Measurements from ENCODE around the gene KATNAL1. TPM values are rescaled to one million over a fixed set of nuclear protein-coding genes. Genes with fewer than 3 reads are reported as not detected.

KATNAL1 gene
- total and polyA plus RNA-seq, 2 of the 4 experiments (the other 2 are of a cell fraction) = 6.9 to 16.8 TPM

- Histone ChIP-seq H4K20me1 (ENCODE audit: insufficient read depth, low read length) (no peaks in the 10 kb centered on the region), H2AFZ (replicated peaks; ENCODE audit: low read length, poor library complexity) (no peak overlapping the region), H3K9me1 (ENCODE audit: insufficient read depth, low read length) (peaks cover 4% of the 10 kb centered on the region; the same call in 1 of the 2 replicates), H3K27ac (ENCODE audit: insufficient read depth, low read length) (no peak overlapping the region), H3K4ac (ENCODE audit: low read depth, low read length) (no peak overlapping the region), H2BK20ac (ENCODE audit: low read depth, low read length) (no peak overlapping the region), H2AK5ac (ENCODE audit: low read depth, low read length) (no peak overlapping the region), H3K56ac (ENCODE audit: extremely low read depth, insufficient read depth, low read length) (no peak overlapping the region), H2BK5ac (ENCODE audit: low read depth, low read length, poor library complexity, severe bottlenecking) (no peak overlapping the region), H2AK9ac (replicated peaks; ENCODE audit: low read depth, low read length, poor library complexity) (no peak overlapping the region), H3K4me3 (ENCODE audit: insufficient read depth, low read depth, low read length) (no peak overlapping the region), H3K36me3 (ENCODE audit: control insufficient read depth, insufficient read depth, low read length) (no peaks in the 10 kb centered on the region), H3K4me1 (ENCODE audit: control insufficient read depth, insufficient read depth, low read length) (peaks cover 4% of the 10 kb centered on the region), H4K5ac (ENCODE audit: low read depth, low read length) (no peak overlapping the region), H3K4me2 (ENCODE audit: low read depth, low read length) (no peak overlapping the region), H4K91ac (ENCODE audit: insufficient read depth, low read depth, low read length) (no peak overlapping the region), H3K79me1 (ENCODE audit: low read depth in 1 of 2, low read length in 2 of 2) (peaks cover 8 to 12% of the 10 kb centered on the region in 2 experiments), H3K9ac (ENCODE audit: low read depth, low read length) (no peak overlapping the region), H3K14ac (replicated peaks; ENCODE audit: low read depth, low read length) (no peak overlapping the region), H4K8ac (ENCODE audit: low read depth in 2 of 2, low read length in 2 of 2) (no peak overlapping the region), H3K9me3 (ENCODE audit: control insufficient read depth, insufficient read depth, low read length) (no peaks in the 10 kb centered on the region), H3K23ac (ENCODE audit: low read depth, low read length) (no peak overlapping the region), H2BK15ac (ENCODE audit: low read depth, low read length) (no peak overlapping the region), H3K27me3 (ENCODE audit: control insufficient read depth, insufficient read depth, low read length) (no peaks in the 10 kb centered on the region), H3K18ac (ENCODE audit: low read depth, low read length) (no peak overlapping the region), H2BK120ac (ENCODE audit: low read depth, low read length) (no peak overlapping the region)
- in situ Hi-C loops (cut with MboI; ENCODE audit: low sequenced_read_pairs) (no loop called here), dilution Hi-C loops (cut with HindIII; ENCODE audit: low sequenced_read_pairs, unreplicated experiment) (no loop called here), intact Hi-C loops (cut with micrococcal nuclease) (no loop called here)
- ATAC-seq (ENCODE audit: low read depth) (no peak), DNase-seq (no peak)
- BruUV-seq (replicated peaks) = no TSS peak
- no CpG with 5 or more reads among the region's 1 CpG for WGBS, 2 experiments (ENCODE audit: extremely low coverage in 2 of 2, insufficient read length in 1 of 2)
- CTCF ChIA-PET = interaction anchor here (1.1 kb wide), 1 partner anchor 15 kb away, joined by 3 read pairs; no protein-coding TSS in a partner anchor
- no peak for TF ChIP-seq MAZ (IDR thresholded peaks at IDR 0.05; ENCODE audit: borderline replicate concordance, low read depth, low read length)
- TF ChIP-seq FOS (IDR thresholded peaks at IDR 0.05; ENCODE audit: low read depth, low read length) = no peak
- TF ChIP-seq, protein P1, sequence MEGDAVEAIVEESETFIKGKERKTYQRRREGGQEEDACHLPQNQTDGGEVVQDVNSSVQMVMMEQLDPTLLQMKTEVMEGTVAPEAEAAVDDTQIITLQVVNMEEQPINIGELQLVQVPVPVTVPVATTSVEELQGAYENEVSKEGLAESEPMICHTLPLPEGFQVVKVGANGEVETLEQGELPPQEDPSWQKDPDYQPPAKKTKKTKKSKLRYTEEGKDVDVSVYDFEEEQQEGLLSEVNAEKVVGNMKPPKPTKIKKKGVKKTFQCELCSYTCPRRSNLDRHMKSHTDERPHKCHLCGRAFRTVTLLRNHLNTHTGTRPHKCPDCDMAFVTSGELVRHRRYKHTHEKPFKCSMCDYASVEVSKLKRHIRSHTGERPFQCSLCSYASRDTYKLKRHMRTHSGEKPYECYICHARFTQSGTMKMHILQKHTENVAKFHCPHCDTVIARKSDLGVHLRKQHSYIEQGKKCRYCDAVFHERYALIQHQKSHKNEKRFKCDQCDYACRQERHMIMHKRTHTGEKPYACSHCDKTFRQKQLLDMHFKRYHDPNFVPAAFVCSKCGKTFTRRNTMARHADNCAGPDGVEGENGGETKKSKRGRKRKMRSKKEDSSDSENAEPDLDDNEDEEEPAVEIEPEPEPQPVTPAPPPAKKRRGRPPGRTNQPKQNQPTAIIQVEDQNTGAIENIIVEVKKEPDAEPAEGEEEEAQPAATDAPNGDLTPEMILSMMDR (conservative IDR thresholded peaks at IDR 0.05; ENCODE audit: low read depth, low read length) = no peak
- TF ChIP-seq RAD21 (IDR thresholded peaks at IDR 0.05; ENCODE audit: low read length) = no peak
- TF ChIP-seq NFE2L2 (IDR thresholded peaks at IDR 0.05; ENCODE audit: low read depth, low read length) = no peak
- TF ChIP-seq RCOR1 (IDR thresholded peaks at IDR 0.05; ENCODE audit: insufficient replicate concordance, low read length) = no peak
- TF ChIP-seq USF2 (IDR thresholded peaks at IDR 0.05; ENCODE audit: low read depth, low read length) = no peak
- TF ChIP-seq CHD1 (IDR thresholded peaks at IDR 0.05; ENCODE audit: low read depth, low read length) = no peak
- TF ChIP-seq, protein P2, sequence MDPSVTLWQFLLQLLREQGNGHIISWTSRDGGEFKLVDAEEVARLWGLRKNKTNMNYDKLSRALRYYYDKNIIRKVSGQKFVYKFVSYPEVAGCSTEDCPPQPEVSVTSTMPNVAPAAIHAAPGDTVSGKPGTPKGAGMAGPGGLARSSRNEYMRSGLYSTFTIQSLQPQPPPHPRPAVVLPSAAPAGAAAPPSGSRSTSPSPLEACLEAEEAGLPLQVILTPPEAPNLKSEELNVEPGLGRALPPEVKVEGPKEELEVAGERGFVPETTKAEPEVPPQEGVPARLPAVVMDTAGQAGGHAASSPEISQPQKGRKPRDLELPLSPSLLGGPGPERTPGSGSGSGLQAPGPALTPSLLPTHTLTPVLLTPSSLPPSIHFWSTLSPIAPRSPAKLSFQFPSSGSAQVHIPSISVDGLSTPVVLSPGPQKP (IDR thresholded peaks at IDR 0.05; ENCODE audit: borderline replicate concordance, low read depth, low read length) = no peak
- no peak for TF ChIP-seq SMC3 (IDR thresholded peaks at IDR 0.05; ENCODE audit: low read depth, low read length)
- no peak for TF ChIP-seq BHLHE40 (IDR thresholded peaks at IDR 0.05; ENCODE audit: low read depth, low read length)
- no peak for TF ChIP-seq RFX5 (IDR thresholded peaks at IDR 0.05; ENCODE audit: low read depth, low read length)
- no peak for TF ChIP-seq POLR2A (IDR thresholded peaks at IDR 0.05; ENCODE audit: low read depth, low read length)
- TF ChIP-seq MXI1 (IDR thresholded peaks at IDR 0.05; ENCODE audit: borderline replicate concordance, low read depth, low read length) = no peak
- no peak for TF ChIP-seq CEBPB (IDR thresholded peaks at IDR 0.05; ENCODE audit: low read depth, low read length)
- TF ChIP-seq MAFK (IDR thresholded peaks at IDR 0.05; ENCODE audit: low read depth, low read length) = no peak
- POLR2A ChIA-PET (ENCODE audit: unreplicated experiment) = no interaction called here
These were observed 10.7 kb upstream of the KATNAL1 start for GRCh38 chr13:30318026-30318425.

Data from IMR-90 (cell line).